WTC11 (cell line): ENCODE data around the gene TFB1M. TPM values are rescaled to one million over a fixed set of nuclear protein-coding genes. Genes with fewer than 3 reads are reported as not detected.

Experiments
- ATAC-seq: fragments of 200-7000 bp; cut with Tn5 transposase; 2 replicates; pipeline ENCODE4 v1.10.0; 2021; ENCODE audit warnings: mild to moderate bottlenecking, moderate library complexity
- CTCF ChIA-PET: fragments of 300-600 bp; sonication (Branson Sonifier 250); formaldehyde crosslinking; loops from one replicate; lab custom pipeline; 2021; ENCODE audit warnings: antibody characterized with exemption; lab: Charles Lee
- POLR2A ChIA-PET: fragments of 350-600 bp; sonication (Branson Sonifier 250); formaldehyde crosslinking; loops from one replicate; lab custom pipeline; 2021; ENCODE audit warnings: antibody characterized with exemption; lab: Charles Lee
- DNase-seq: peaks from one replicate; pipeline ENCODE4 v3.0.0; 2021; ENCODE audit warnings: low spot score
- H3K27ac Mint-ChIP-seq: 2 replicates; pipeline ENCODE4 v1.8.0; 2021; ENCODE audit warnings: mixed read lengths
- H3K27me3 Mint-ChIP-seq: 2 replicates; pipeline ENCODE4 v1.8.0; 2021; ENCODE audit warnings: low read depth, mild to moderate bottlenecking, moderate library complexity, mixed read lengths
- H3K36me3 Mint-ChIP-seq: 2 replicates; pipeline ENCODE4 v1.8.0; 2021; ENCODE audit warnings: mixed read lengths
- H3K4me1 Mint-ChIP-seq: 2 replicates; pipeline ENCODE4 v1.8.0; 2022; ENCODE audit warnings: mixed read lengths
- H3K4me3 Mint-ChIP-seq: 2 replicates; pipeline ENCODE4 v1.8.0; 2021; ENCODE audit warnings: mild to moderate bottlenecking, moderate library complexity, mixed read lengths
- H3K9me3 Mint-ChIP-seq: 2 replicates; pipeline ENCODE4 v1.8.0; 2021; ENCODE audit warnings: mixed read lengths
- ATF1 ChIP-seq: sonication (generic); formaldehyde crosslinking; IDR thresholded peaks from 2 replicates; pipeline ENCODE4 v1.8.1; 2023; ENCODE audit warnings: mild to moderate bottlenecking, moderate library complexity, missing genetic modification reagents
- CREM ChIP-seq: sonication (generic); formaldehyde crosslinking; IDR thresholded peaks from 2 replicates; pipeline ENCODE4 v1.8.1; 2022; ENCODE audit warnings: mild to moderate bottlenecking, missing genetic modification reagents, moderate library complexity
- ELF4 ChIP-seq: sonication (generic); formaldehyde crosslinking; IDR thresholded peaks from 2 replicates; pipeline ENCODE4 v1.8.1; 2022; ENCODE audit warnings: low read depth, mild to moderate bottlenecking, moderate library complexity, missing genetic modification reagents
- GRHL2 ChIP-seq: fragments of 250-450 bp; sonication (Bioruptor Pico); IDR thresholded peaks from 2 replicates; pipeline ENCODE4 v1.8.0; 2022; ENCODE audit warnings: mild to moderate bottlenecking, moderate library complexity; ENCODE audit not compliant: insufficient replicate concordance, severe bottlenecking
- HMGA2 ChIP-seq: fragments of 250-450 bp; sonication (Bioruptor Pico); IDR thresholded peaks from 2 replicates; pipeline ENCODE4 v1.4.0; 2021; ENCODE audit warnings: mild to moderate bottlenecking, moderate library complexity
- NFYB ChIP-seq: sonication (generic); formaldehyde crosslinking; conservative IDR thresholded peaks from 2 replicates; pipeline ENCODE4 v1.8.0; 2022; ENCODE audit warnings: low read depth, missing genetic modification reagents
- ZNF416 ChIP-seq: fragments of 250-450 bp; sonication (Bioruptor Pico); IDR thresholded peaks from 2 replicates; pipeline ENCODE4 v1.9.0; 2021; ENCODE audit warnings: mild to moderate bottlenecking, inconsistent platforms
- ZNF671 ChIP-seq: fragments of 250-450 bp; sonication (Bioruptor Pico); IDR thresholded peaks from 2 replicates; pipeline ENCODE4 v1.8.0; 2021; ENCODE audit warnings: mild to moderate bottlenecking
- total RNA-seq: library from RNA; stranded (reverse); gene quantifications from 3 replicates; pipeline ENCODE4 v1.2.3, GENCODE V29; 2021
- TF ChIP-seq, protein P1 (sequence below): sonication (generic); formaldehyde crosslinking; IDR thresholded peaks from 2 replicates; pipeline ENCODE4 v1.8.0; 2022; ENCODE audit warnings: mild to moderate bottlenecking, missing genetic modification reagents
- TF ChIP-seq, protein P2 (sequence below): sonication (generic); formaldehyde crosslinking; IDR thresholded peaks from 2 replicates; pipeline ENCODE4 v1.8.0; 2022; ENCODE audit warnings: missing genetic modification reagents
- TF ChIP-seq, protein P3 (sequence below): sonication (generic); formaldehyde crosslinking; IDR thresholded peaks from 2 replicates; pipeline ENCODE4 v1.8.0; 2022; ENCODE audit warnings: mild to moderate bottlenecking, missing genetic modification reagents
- TF ChIP-seq, protein P4 (sequence below): sonication (generic); formaldehyde crosslinking; IDR thresholded peaks from 2 replicates; pipeline ENCODE4 v1.8.1; 2023; ENCODE audit warnings: mild to moderate bottlenecking, missing genetic modification reagents, borderline replicate concordance
- TF ChIP-seq, protein P5 (sequence below): fragments of 250-450 bp; sonication (Bioruptor Pico); IDR thresholded peaks from 2 replicates; pipeline ENCODE4 v1.9.0; 2021; ENCODE audit warnings: mild to moderate bottlenecking
- TF ChIP-seq, protein P6 (sequence below): sonication (generic); formaldehyde crosslinking; IDR thresholded peaks from 2 replicates; pipeline ENCODE4 v1.8.1; 2023; ENCODE audit warnings: mild to moderate bottlenecking, missing genetic modification reagents, moderate library complexity
- TF ChIP-seq, protein P7 (sequence below): sonication (generic); formaldehyde crosslinking; IDR thresholded peaks from 2 replicates; pipeline ENCODE4 v1.8.0; 2022; ENCODE audit warnings: mild to moderate bottlenecking, missing genetic modification reagents
- TF ChIP-seq, protein P8 (sequence below): sonication (generic); formaldehyde crosslinking; IDR thresholded peaks from 2 replicates; pipeline ENCODE4 v1.8.0; 2023; ENCODE audit warnings: mild to moderate bottlenecking, missing genetic modification reagents

The TFB1M gene
- total RNA-seq, 1 experiment from 2014 or later: 41.8 TPM

DNA sequence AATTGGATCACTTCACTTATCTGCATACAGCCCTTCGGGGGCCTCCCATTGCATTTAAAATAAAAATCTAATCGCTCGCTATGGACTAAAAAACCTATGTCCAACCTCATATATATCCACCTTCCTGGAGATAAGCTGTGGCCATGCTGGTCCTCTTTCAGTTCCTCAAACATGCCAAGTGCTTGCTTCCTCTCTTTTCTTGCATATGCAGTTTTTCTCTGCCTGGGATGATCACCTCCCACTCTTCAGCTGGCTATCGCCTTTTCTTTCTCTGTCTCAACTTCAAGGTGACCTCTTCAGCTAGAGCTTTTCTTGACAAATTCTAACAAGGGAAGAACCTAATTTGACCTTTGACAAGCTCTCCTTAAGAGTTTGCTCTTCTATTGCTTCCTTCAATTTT, 5.6 kb upstream of the TFB1M start (continued):
- TF ChIP-seq ZNF416 (no peak), CREM (no peak), GRHL2 (CRISPR knock-in tag) (no peak), ELF4 (CRISPR knock-in tag) (no peak)
- TF ChIP-seq, protein P1, sequence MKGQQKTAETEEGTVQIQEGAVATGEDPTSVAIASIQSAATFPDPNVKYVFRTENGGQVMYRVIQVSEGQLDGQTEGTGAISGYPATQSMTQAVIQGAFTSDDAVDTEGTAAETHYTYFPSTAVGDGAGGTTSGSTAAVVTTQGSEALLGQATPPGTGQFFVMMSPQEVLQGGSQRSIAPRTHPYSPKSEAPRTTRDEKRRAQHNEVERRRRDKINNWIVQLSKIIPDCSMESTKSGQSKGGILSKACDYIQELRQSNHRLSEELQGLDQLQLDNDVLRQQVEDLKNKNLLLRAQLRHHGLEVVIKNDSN (CRISPR knock-in tag): no peak
- TF ChIP-seq, protein P2, sequence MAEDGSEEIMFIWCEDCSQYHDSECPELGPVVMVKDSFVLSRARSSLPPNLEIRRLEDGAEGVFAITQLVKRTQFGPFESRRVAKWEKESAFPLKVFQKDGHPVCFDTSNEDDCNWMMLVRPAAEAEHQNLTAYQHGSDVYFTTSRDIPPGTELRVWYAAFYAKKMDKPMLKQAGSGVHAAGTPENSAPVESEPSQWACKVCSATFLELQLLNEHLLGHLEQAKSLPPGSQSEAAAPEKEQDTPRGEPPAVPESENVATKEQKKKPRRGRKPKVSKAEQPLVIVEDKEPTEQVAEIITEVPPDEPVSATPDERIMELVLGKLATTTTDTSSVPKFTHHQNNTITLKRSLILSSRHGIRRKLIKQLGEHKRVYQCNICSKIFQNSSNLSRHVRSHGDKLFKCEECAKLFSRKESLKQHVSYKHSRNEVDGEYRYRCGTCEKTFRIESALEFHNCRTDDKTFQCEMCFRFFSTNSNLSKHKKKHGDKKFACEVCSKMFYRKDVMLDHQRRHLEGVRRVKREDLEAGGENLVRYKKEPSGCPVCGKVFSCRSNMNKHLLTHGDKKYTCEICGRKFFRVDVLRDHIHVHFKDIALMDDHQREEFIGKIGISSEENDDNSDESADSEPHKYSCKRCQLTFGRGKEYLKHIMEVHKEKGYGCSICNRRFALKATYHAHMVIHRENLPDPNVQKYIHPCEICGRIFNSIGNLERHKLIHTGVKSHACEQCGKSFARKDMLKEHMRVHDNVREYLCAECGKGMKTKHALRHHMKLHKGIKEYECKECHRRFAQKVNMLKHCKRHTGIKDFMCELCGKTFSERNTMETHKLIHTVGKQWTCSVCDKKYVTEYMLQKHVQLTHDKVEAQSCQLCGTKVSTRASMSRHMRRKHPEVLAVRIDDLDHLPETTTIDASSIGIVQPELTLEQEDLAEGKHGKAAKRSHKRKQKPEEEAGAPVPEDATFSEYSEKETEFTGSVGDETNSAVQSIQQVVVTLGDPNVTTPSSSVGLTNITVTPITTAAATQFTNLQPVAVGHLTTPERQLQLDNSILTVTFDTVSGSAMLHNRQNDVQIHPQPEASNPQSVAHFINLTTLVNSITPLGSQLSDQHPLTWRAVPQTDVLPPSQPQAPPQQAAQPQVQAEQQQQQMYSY (CRISPR knock-in tag): no peak
- TF ChIP-seq, protein P3, sequence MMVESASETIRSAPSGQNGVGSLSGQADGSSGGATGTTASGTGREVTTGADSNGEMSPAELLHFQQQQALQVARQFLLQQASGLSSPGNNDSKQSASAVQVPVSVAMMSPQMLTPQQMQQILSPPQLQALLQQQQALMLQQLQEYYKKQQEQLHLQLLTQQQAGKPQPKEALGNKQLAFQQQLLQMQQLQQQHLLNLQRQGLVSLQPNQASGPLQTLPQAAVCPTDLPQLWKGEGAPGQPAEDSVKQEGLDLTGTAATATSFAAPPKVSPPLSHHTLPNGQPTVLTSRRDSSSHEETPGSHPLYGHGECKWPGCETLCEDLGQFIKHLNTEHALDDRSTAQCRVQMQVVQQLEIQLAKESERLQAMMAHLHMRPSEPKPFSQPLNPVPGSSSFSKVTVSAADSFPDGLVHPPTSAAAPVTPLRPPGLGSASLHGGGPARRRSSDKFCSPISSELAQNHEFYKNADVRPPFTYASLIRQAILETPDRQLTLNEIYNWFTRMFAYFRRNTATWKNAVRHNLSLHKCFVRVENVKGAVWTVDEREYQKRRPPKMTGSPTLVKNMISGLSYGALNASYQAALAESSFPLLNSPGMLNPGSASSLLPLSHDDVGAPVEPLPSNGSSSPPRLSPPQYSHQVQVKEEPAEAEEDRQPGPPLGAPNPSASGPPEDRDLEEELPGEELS (CRISPR knock-in tag): no peak
- TF ChIP-seq, protein P4, sequence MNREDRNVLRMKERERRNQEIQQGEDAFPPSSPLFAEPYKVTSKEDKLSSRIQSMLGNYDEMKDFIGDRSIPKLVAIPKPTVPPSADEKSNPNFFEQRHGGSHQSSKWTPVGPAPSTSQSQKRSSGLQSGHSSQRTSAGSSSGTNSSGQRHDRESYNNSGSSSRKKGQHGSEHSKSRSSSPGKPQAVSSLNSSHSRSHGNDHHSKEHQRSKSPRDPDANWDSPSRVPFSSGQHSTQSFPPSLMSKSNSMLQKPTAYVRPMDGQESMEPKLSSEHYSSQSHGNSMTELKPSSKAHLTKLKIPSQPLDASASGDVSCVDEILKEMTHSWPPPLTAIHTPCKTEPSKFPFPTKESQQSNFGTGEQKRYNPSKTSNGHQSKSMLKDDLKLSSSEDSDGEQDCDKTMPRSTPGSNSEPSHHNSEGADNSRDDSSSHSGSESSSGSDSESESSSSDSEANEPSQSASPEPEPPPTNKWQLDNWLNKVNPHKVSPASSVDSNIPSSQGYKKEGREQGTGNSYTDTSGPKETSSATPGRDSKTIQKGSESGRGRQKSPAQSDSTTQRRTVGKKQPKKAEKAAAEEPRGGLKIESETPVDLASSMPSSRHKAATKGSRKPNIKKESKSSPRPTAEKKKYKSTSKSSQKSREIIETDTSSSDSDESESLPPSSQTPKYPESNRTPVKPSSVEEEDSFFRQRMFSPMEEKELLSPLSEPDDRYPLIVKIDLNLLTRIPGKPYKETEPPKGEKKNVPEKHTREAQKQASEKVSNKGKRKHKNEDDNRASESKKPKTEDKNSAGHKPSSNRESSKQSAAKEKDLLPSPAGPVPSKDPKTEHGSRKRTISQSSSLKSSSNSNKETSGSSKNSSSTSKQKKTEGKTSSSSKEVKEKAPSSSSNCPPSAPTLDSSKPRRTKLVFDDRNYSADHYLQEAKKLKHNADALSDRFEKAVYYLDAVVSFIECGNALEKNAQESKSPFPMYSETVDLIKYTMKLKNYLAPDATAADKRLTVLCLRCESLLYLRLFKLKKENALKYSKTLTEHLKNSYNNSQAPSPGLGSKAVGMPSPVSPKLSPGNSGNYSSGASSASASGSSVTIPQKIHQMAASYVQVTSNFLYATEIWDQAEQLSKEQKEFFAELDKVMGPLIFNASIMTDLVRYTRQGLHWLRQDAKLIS (CRISPR knock-in tag): no peak
- TF ChIP-seq, protein P5, sequence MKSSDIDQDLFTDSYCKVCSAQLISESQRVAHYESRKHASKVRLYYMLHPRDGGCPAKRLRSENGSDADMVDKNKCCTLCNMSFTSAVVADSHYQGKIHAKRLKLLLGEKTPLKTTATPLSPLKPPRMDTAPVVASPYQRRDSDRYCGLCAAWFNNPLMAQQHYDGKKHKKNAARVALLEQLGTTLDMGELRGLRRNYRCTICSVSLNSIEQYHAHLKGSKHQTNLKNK (CRISPR knock-in tag): no peak
- TF ChIP-seq, protein P6, sequence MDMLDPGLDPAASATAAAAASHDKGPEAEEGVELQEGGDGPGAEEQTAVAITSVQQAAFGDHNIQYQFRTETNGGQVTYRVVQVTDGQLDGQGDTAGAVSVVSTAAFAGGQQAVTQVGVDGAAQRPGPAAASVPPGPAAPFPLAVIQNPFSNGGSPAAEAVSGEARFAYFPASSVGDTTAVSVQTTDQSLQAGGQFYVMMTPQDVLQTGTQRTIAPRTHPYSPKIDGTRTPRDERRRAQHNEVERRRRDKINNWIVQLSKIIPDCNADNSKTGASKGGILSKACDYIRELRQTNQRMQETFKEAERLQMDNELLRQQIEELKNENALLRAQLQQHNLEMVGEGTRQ (CRISPR knock-in tag): no peak
- TF ChIP-seq, protein P7, sequence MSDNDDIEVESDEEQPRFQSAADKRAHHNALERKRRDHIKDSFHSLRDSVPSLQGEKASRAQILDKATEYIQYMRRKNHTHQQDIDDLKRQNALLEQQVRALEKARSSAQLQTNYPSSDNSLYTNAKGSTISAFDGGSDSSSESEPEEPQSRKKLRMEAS (CRISPR knock-in tag): no peak

DNA sequence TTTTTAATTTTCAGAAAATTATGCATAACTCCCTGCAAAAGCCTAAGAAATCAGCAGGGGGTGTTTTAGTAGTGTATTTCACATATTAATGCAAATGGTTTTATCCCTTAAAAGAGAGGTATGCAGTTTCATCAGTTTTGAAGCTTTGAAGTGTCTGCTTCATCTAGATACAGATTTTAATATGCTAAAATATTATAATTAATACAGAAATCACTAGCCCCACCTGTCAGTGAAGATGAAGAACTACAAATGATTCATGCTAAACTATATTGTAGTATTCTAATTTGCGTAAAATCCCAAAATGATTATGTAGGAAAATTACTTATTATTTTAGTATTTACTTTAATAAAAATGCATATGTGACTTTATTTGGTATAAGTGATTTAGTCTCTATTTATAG, 2.9 kb upstream of the TFB1M start:
- ChIA-PET POLR2A (no interaction called here), CTCF (no interaction called here)
- peaks cover 13% of the 10 kb centered on the region for H3K9me3 Mint-ChIP-seq
- no peak overlapping the region for H3K4me3 Mint-ChIP-seq
- DNase-seq (no peak), ATAC-seq (no peak)
- peaks cover 11% of the 10 kb centered on the region for H3K36me3 Mint-ChIP-seq
- no peaks in the 10 kb centered on the region for H3K27me3 Mint-ChIP-seq
- H3K27ac Mint-ChIP-seq: no peak overlapping the region
- TF ChIP-seq, protein P4 (CRISPR knock-in tag): no peak
- TF ChIP-seq HMGA2: no peak
- no peak for TF ChIP-seq ZNF671 (CRISPR knock-in tag)
- no peak for TF ChIP-seq ATF1 (CRISPR knock-in tag)
- TF ChIP-seq NFYB (CRISPR knock-in tag): no peak
- TF ChIP-seq, protein P8, sequence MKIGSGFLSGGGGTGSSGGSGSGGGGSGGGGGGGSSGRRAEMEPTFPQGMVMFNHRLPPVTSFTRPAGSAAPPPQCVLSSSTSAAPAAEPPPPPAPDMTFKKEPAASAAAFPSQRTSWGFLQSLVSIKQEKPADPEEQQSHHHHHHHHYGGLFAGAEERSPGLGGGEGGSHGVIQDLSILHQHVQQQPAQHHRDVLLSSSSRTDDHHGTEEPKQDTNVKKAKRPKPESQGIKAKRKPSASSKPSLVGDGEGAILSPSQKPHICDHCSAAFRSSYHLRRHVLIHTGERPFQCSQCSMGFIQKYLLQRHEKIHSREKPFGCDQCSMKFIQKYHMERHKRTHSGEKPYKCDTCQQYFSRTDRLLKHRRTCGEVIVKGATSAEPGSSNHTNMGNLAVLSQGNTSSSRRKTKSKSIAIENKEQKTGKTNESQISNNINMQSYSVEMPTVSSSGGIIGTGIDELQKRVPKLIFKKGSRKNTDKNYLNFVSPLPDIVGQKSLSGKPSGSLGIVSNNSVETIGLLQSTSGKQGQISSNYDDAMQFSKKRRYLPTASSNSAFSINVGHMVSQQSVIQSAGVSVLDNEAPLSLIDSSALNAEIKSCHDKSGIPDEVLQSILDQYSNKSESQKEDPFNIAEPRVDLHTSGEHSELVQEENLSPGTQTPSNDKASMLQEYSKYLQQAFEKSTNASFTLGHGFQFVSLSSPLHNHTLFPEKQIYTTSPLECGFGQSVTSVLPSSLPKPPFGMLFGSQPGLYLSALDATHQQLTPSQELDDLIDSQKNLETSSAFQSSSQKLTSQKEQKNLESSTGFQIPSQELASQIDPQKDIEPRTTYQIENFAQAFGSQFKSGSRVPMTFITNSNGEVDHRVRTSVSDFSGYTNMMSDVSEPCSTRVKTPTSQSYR (CRISPR knock-in tag): no peak
- H3K4me1 Mint-ChIP-seq: peaks cover 17% of the 10 kb centered on the region
